Endothelial cell of umbilical vein (primary cell): ENCODE measurements around the gene PRKAR1B. TPM values are rescaled to one million over a fixed set of nuclear protein-coding genes. Genes with fewer than 3 reads are reported as not detected.

Experiments
- BruUV-seq: library from RNA; stranded (reverse); fragments of 400-500 nt; replicated peaks from 2 replicates; lab custom pipeline; 2021; lab: Mats Ljungman, UMichigan
- CTCF ChIA-PET: fragments of 300-600, 350-600 bp; sonication (Branson Sonifier 250); formaldehyde crosslinking; loops from one replicate; lab custom pipeline; 2021; ENCODE audit warnings: antibody characterized with exemption, inconsistent platforms; lab: Charles Lee
- POLR2A ChIA-PET: fragments of 300-600, 350-600 bp; sonication (Branson Sonifier 250); formaldehyde crosslinking; loops from one replicate; lab custom pipeline; 2021; ENCODE audit warnings: antibody characterized with exemption, inconsistent platforms; lab: Charles Lee
- DNase-seq: peaks from one replicate; pipeline ENCODE4 v3.0.0-alpha.2; 2011; ENCODE audit warnings: low read depth, low spot score
- FAIRE-seq: peaks from 2 replicates; lab custom pipeline; 2011; peaks lifted over from hg19 to GRCh38; lab: Jason Lieb, UNC
- H2AFZ ChIP-seq: 2 replicates; pipeline ENCODE4 v1.6.0; 2012; ENCODE audit warnings: low read depth, low read length, control low read depth, inconsistent platforms
- H3K27ac ChIP-seq: 2 replicates; pipeline ENCODE4 v1.5.1; 2011; ENCODE audit warnings: low read depth, mild to moderate bottlenecking, control low read depth, low read length, moderate library complexity; ENCODE audit not compliant: insufficient read depth
- H3K27me3 ChIP-seq, 2 experiments: 2 replicates each; pipeline versions ENCODE4 v1.6.0 to v1.6.1; 2011; ENCODE audit warnings: low read length in 2 of 2, mixed read lengths in 1 of 2; ENCODE audit not compliant: control insufficient read depth in 2 of 2, insufficient read depth in 2 of 2
- H3K36me3 ChIP-seq, 2 experiments: 2 replicates in 1 of 2; 3 replicates in 1 of 2; pipeline ENCODE4 v1.5.1; 2011; ENCODE audit warnings: low read length in 2 of 2, mild to moderate bottlenecking in 1 of 2, moderate library complexity in 1 of 2; ENCODE audit not compliant: control insufficient read depth in 2 of 2, insufficient read depth in 2 of 2; ENCODE audit errors: extremely low read depth in 1 of 2
- H3K4me1 ChIP-seq: 3 replicates; pipeline ENCODE4 v1.5.1; 2011; ENCODE audit warnings: mild to moderate bottlenecking, low read length; ENCODE audit not compliant: control insufficient read depth, insufficient read depth; ENCODE audit errors: extremely low read depth
- H3K4me2 ChIP-seq: 2 replicates; pipeline ENCODE4 v1.6.1; 2011; ENCODE audit warnings: low read length, control low read depth, mixed read lengths; ENCODE audit not compliant: insufficient read depth
- H3K4me3 ChIP-seq, 3 experiments: fragments of 200-600 bp in 1 of 3; sonication (generic), shearing (Covaris generic) in 1 of 3; replicated peaks in 1 of 3; 2 replicates each; pipeline ENCODE4 v1.5.1; 2011 to 2016; ENCODE audit warnings: control low read depth in 3 of 3, low read length in 3 of 3, mild to moderate bottlenecking in 2 of 3, inconsistent platforms in 1 of 3, low read depth in 1 of 3, moderate library complexity in 1 of 3; ENCODE audit not compliant: insufficient read depth in 1 of 3
- H3K79me2 ChIP-seq: 2 replicates; pipeline ENCODE4 v1.6.0; 2012; ENCODE audit warnings: low read length, inconsistent platforms; ENCODE audit not compliant: control insufficient read depth, insufficient read depth
- H3K9ac ChIP-seq: replicated peaks from 2 replicates; pipeline ENCODE3; 2011; ENCODE audit warnings: low read length, control low read depth; ENCODE audit not compliant: insufficient read depth; ENCODE audit errors: extremely low read depth
- H3K9me1 ChIP-seq: replicated peaks from 3 replicates; pipeline ENCODE4 v1.6.0; 2011; ENCODE audit warnings: mild to moderate bottlenecking, low read length; ENCODE audit not compliant: control insufficient read depth, insufficient read depth; ENCODE audit errors: extremely low read depth
- H3K9me3 ChIP-seq: replicated peaks from 2 replicates; pipeline ENCODE4 v1.5.1; 2012; ENCODE audit warnings: low read length, inconsistent platforms; ENCODE audit not compliant: control insufficient read depth, insufficient read depth
- H4K20me1 ChIP-seq: replicated peaks from 2 replicates; pipeline ENCODE3; 2011; ENCODE audit warnings: mild to moderate bottlenecking, low read length; ENCODE audit not compliant: control insufficient read depth, insufficient read depth; ENCODE audit errors: extremely low read depth
- CTCF ChIP-seq, 2 donors: IDR thresholded peaks; 1 replicate in 1 of 2; 2 replicates in 1 of 2; pipeline ENCODE4 v1.5.1; 2011; ENCODE audit warnings: low read length in 2 of 2, mild to moderate bottlenecking in 2 of 2, moderate library complexity in 2 of 2, control low read depth in 1 of 2, inconsistent platforms in 1 of 2, low read depth in 1 of 2; ENCODE audit not compliant: insufficient read depth in 1 of 2; ENCODE audit errors: extremely low read depth in 1 of 2
- EZH2 ChIP-seq: IDR thresholded peaks from 2 replicates; pipeline ENCODE4 v1.6.1; 2012; ENCODE audit warnings: borderline replicate concordance, low read depth, mild to moderate bottlenecking, moderate library complexity, low read length, inconsistent platforms; ENCODE audit not compliant: severe bottlenecking
- MYC ChIP-seq: IDR thresholded peaks from one replicate; pipeline ENCODE4 v1.6.1; 2011; ENCODE audit warnings: mild to moderate bottlenecking, low read depth, low read length
- POLR2A ChIP-seq: IDR thresholded peaks from 2 replicates; pipeline ENCODE4 v1.6.1; 2012; ENCODE audit warnings: low read depth, mild to moderate bottlenecking, control low read depth, low read length
- POLR2AphosphoS5 ChIP-seq: IDR thresholded peaks from 2 replicates; pipeline ENCODE4 v1.6.1; 2012; ENCODE audit warnings: low read depth, mild to moderate bottlenecking, control low read depth, low read length, moderate library complexity; ENCODE audit not compliant: insufficient read depth
- dilution Hi-C: fragments of 300-500 bp; cut with MboI; formaldehyde crosslinking; loops from one replicate; pipeline ENCODE4 v1.15.0; 2019; ENCODE audit warnings: low sequenced_read_pairs; ENCODE audit not compliant: extremely low pct_ligation_motif_present
- intact Hi-C: fragments of 100-400 bp; cut with micrococcal nuclease; formaldehyde crosslinking; loops from one replicate; pipeline ENCODE4 v1.10.0; 2022
- polyA plus RNA-seq, 4 experiments: library from polyadenylated mRNA; depleted of rRNA in 3 of 4; stranded (reverse) in 3 of 4; unstranded in 1 of 4; fragments of >200 nt; gene quantifications; 2 replicates each; pipeline versions ENCODE4 v1.2.1 to v1.2.3, GENCODE V29; 2011 to 2012; ENCODE audit warnings: missing spikeins in 1 of 4
- total RNA-seq: library from RNA; stranded (reverse); gene quantifications from 2 replicates; pipeline ENCODE4 v1.2.3, GENCODE V29; 2021

The PRKAR1B gene
- total and polyA plus RNA-seq, 2 donors (not counting 3 experiments of a cell fraction or from before 2014, with no cell fraction given), result 15.4 to 29.2 TPM

- FAIRE-seq, result no peak
- TF ChIP-seq CTCF (IDR thresholded peaks at IDR 0.05; ENCODE audit: extremely low read depth in 1 of 2, insufficient read depth in 1 of 2, low read depth in 1 of 2, low read length in 2 of 2) (no peak), MYC (no peak), POLR2A (no peak), POLR2AphosphoS5 (no peak)
- dilution Hi-C loops (no loop called here), intact Hi-C loops (loop anchor here (5.0 kb wide), 1 partner anchor 277 kb away; the partner anchor contains the start of gene GET4)
- Histone ChIP-seq H3K4me2 (no peak overlapping the region), H2AFZ (no peak overlapping the region), H3K27ac (no peak overlapping the region), H3K4me3 (no peak overlapping the region), H3K9me1 (no peaks in the 10 kb centered on the region), H3K79me2 (no peaks in the 10 kb centered on the region), H4K20me1 (no peaks in the 10 kb centered on the region), H3K27me3 (no peaks in the 10 kb centered on the region), H3K9ac (no peak overlapping the region), H3K9me3 (no peaks in the 10 kb centered on the region), H3K36me3 (peaks cover 0 to 2% of the 10 kb centered on the region in 2 experiments), H3K4me1 (peaks cover 40% of the 10 kb centered on the region)
- ChIA-PET CTCF (interaction anchor here (0.8 kb wide), 1 partner anchor 10 kb away, joined by 3 read pairs; no protein-coding TSS in a partner anchor), POLR2A (no interaction called here)
- DNase-seq, result no peak
- BruUV-seq, result no TSS peak
Measured at GRCh38 chr7:600149-601035, 126.7 kb downstream of the PRKAR1B start.

GRCh38 chr7:598899-599298, 128.2 kb downstream of the PRKAR1B start:
- no peak overlapping the region for H3K4me3 ChIP-seq
- H3K27me3 ChIP-seq, result no peaks in the 10 kb centered on the region
- peaks cover 27% of the 10 kb centered on the region for H3K4me1 ChIP-seq
- H4K20me1 ChIP-seq, result no peaks in the 10 kb centered on the region
- no peak for FAIRE-seq
- no peak overlapping the region for H3K9ac ChIP-seq
- no TSS peak for BruUV-seq
- no peak overlapping the region for H2AFZ ChIP-seq
- intact Hi-C loops, result no loop called here
- no peak for DNase-seq
- dilution Hi-C loops, result no loop called here
- H3K79me2 ChIP-seq, result no peaks in the 10 kb centered on the region
- TF ChIP-seq EZH2 (no peak), POLR2AphosphoS5 (no peak)
- H3K9me1 ChIP-seq, result no peaks in the 10 kb centered on the region
- H3K9me3 ChIP-seq, result no peaks in the 10 kb centered on the region
- POLR2A ChIA-PET, result no interaction called here
- H3K27ac ChIP-seq, result no peak overlapping the region
- peaks cover 0 to 2% of the 10 kb centered on the region in 2 experiments for H3K36me3 ChIP-seq
- CTCF ChIA-PET, result no interaction called here
- H3K4me2 ChIP-seq, result no peak overlapping the region
